Dendritic cell treated with granulocyte-macrophage colony-stimulating factor and Interleukin-4, amounts not matched to agents 40 ng/mL and 50 ng/mL, for 4 days (primary cell): ENCODE results near the gene VPS8.

Experiments used
- H3K27ac Mint-ChIP-seq: one replicate; pipeline ENCODE4 v1.8.0; 2022; ENCODE audit warnings: mild to moderate bottlenecking, mixed read lengths
- H3K27me3 Mint-ChIP-seq: one replicate; pipeline ENCODE4 v1.8.0; 2022; ENCODE audit warnings: mild to moderate bottlenecking, mixed read lengths
- H3K36me3 Mint-ChIP-seq: one replicate; pipeline ENCODE4 v1.8.0; 2022; ENCODE audit warnings: low read depth, mixed read lengths
- H3K4me1 Mint-ChIP-seq: one replicate; pipeline ENCODE4 v1.8.0; 2022; ENCODE audit warnings: low read depth, mixed read lengths
- H3K4me3 Mint-ChIP-seq: one replicate; pipeline ENCODE4 v1.8.0; 2022; ENCODE audit warnings: mild to moderate bottlenecking, moderate library complexity, mixed read lengths
- H3K9me3 Mint-ChIP-seq: one replicate; pipeline ENCODE4 v1.8.0; 2022; ENCODE audit warnings: mixed read lengths
- intact Hi-C: fragments of 100-400 bp; cut with micrococcal nuclease; formaldehyde crosslinking; loops from one replicate; pipeline ENCODE4 v1.15.0; 2022

Gene VPS8

DNA sequence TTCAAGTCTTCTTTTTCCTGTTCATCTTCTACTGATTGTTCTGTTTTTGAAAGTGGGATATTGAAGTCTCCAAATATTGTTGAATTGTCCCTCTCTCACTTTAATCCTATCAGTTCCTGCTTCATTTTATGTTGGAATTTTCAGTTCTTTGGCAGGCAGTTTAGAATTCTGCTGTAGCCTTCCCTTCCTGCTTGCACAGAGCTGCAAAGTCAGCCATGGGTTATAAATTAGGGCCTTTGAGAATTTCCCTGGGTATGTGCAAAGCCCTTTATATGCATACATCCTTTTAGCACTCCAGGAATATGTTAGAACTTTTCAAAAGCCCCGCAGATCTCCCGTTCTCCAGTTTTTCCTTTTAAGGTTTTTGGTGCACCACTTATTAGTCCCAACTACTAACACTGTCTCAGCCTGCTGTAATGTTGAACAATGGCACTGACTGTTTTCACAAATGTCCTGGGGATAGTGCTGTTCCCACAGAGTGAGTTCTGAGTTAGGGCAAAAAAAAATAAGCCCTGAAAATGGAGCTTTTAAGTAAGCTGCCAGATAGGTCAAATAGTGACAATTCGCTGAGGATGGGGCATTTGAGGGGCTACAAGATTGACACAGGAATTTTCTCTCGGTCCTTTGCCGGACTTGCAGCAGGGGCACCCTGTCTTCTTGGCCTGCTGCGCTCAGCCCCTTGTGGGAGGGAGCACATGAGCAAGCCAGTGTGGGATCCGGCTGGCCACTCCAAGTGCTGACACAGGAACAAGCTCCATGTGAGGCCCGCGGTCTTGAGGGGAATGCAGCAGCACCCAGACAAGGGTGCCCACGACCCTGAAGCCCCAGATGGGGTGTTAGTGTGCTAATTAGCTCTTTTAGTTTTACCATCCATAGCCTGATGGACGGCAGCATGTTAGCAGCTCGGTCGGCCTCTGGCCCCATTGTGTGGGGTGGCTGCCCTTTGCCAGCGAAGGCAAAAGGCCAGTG, 96.0 kb downstream of the VPS8 start:
- H3K27ac Mint-ChIP-seq, result no peak overlapping the region
- H3K9me3 Mint-ChIP-seq, result no peaks in the 10 kb centered on the region
- intact Hi-C loops, result no loop called here
- no peaks in the 10 kb centered on the region for H3K27me3 Mint-ChIP-seq
- H3K4me1 Mint-ChIP-seq, result no peaks in the 10 kb centered on the region
- peaks cover 97% of the 10 kb centered on the region for H3K36me3 Mint-ChIP-seq
- H3K4me3 Mint-ChIP-seq, result no peak overlapping the region

DNA sequence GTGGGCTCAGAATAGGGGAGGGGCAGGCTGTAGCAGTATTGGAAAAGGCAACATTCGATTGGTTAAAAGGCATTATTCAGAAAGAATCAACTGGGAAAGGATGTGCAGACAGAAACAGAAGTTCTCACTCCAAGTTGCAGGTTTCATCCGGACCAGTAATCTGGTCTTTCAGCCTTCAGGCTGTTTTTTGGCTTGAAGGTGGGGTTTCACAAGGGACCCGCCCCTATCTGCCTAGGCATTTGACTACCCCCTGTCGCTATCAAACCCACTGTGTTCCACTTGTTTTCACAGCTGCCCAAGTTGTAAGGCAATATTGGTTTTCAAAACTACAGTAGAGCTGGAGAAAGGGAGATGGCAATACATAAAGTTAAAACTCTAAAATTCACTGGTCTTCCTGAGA, 96.9 kb downstream of the VPS8 start:
- intact Hi-C loops, result no loop called here
- Mint-ChIP-seq H3K4me1 (no peaks in the 10 kb centered on the region), H3K36me3 (peaks cover 92% of the 10 kb centered on the region), H3K4me3 (no peak overlapping the region), H3K27me3 (no peaks in the 10 kb centered on the region), H3K9me3 (no peaks in the 10 kb centered on the region), H3K27ac (no peak overlapping the region)

DNA sequence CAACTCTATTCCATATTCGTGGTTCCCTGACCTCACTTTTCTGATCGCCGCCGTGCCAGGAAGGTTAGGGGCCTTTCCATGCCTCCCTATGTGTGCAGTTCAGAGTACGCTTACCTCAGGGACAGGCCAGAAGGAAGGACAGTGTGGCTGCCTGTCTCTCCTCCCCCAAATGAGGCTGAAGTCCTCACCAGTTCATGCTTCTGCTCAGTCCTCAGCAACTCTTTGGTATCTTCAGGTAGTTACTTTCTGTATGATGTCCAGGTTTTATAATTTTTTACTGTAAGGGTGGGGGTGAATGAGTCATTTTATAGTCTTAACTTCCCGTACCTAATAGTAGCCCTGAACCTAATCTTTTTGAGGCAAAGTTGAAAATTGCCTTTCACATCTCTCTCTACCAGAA, 98.7 kb downstream of the VPS8 start:
- Mint-ChIP-seq H3K27ac (no peak overlapping the region), H3K36me3 (peaks cover 92% of the 10 kb centered on the region), H3K9me3 (no peaks in the 10 kb centered on the region), H3K4me1 (no peaks in the 10 kb centered on the region), H3K4me3 (no peak overlapping the region), H3K27me3 (no peaks in the 10 kb centered on the region)
- intact Hi-C loops, result no loop called here

DNA sequence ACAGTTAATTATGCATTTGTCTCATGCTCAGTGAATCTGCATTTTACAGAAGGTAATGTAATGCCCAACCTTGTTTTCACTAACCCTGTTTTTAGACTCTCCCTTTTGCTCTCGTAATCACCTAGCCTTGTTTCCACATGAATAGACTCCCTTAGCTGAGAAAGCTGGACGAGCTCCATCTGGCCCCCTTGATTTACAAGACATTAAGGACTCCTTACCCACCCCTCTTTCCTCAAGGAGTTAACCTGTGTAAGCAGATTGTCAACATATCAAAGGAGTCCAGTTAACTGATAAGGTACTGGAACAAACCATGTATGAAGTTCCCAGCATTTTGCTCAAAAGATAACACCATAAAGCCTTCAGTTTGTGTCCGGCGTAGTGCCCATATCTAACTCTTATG, 99.6 kb downstream of the VPS8 start:
- Mint-ChIP-seq H3K27me3 (no peaks in the 10 kb centered on the region), H3K27ac (no peak overlapping the region), H3K36me3 (peaks cover 96% of the 10 kb centered on the region), H3K9me3 (no peaks in the 10 kb centered on the region), H3K4me3 (no peak overlapping the region), H3K4me1 (no peaks in the 10 kb centered on the region)
- intact Hi-C loops, result no loop called here

DNA sequence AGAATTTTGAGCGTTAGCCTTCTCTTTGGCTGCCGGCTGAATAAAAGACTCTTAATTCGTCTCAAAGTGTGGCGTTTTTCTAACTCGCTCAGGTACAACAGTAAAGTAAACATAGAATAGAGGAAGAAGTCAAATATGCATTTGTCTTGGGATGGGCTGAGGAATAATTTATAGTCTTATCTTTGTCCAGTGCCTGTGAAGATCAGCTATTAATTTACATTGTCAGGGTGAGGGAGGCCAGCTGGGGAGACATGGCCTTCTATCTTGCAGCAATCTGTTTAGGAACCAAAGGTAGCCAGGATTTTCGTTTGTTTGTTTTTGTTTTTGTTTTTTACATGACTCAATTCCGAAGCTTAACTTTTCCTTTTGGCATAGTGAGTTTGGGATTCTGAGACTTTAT, 100.2 kb downstream of the VPS8 start:
- intact Hi-C loops, result no loop called here
- Mint-ChIP-seq H3K4me3 (no peak overlapping the region), H3K27ac (no peak overlapping the region), H3K36me3 (peaks cover 96% of the 10 kb centered on the region), H3K4me1 (no peaks in the 10 kb centered on the region), H3K27me3 (no peaks in the 10 kb centered on the region), H3K9me3 (no peaks in the 10 kb centered on the region)

DNA sequence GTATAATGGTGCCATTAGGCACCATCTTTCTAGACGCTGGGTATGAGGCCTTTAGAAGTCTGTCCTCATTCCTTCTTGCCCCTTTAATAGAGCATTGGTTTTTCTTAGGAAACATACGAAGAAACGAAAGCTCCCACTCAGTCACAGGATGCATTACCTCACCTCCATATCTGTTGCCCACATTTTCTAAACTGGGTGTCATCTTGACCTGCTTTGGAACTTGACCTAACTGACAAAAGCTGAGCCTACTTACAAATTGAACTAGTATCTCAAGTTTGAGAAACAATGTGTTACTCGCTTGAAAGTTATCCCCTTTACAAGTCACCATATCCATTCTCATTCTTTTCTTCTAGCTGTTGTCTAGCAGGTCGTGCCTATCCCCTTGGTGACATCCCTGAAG, 102.7 kb downstream of the VPS8 start:
- Mint-ChIP-seq H3K4me1 (no peaks in the 10 kb centered on the region), H3K27me3 (no peaks in the 10 kb centered on the region), H3K9me3 (no peaks in the 10 kb centered on the region), H3K4me3 (no peak overlapping the region), H3K27ac (no peak overlapping the region), H3K36me3 (peaks cover 94% of the 10 kb centered on the region)
- intact Hi-C loops, result no loop called here

DNA sequence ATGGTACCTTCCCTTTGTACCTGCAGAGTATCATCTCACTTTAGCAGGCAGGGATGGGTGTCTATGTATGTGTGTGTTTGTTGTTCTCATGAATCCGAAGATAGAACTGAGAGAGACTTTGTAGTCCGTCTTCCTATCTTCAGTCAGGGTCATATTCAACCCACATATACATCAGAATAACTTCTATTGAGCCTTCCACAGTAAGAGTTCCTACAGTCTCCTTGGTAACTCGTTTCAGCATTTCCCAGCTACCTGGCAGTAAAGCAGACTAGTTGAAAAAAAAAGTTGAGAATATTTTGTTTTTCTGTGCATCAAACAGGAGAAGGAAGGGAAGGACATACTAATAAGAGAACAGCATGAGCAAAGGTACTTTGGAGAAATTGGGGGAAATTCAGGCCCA, 106.8 kb downstream of the VPS8 start:
- H3K9me3 Mint-ChIP-seq, result no peaks in the 10 kb centered on the region
- H3K4me1 Mint-ChIP-seq, result no peaks in the 10 kb centered on the region
- H3K36me3 Mint-ChIP-seq, result peaks cover 66% of the 10 kb centered on the region
- H3K27me3 Mint-ChIP-seq, result no peaks in the 10 kb centered on the region
- no peak overlapping the region for H3K4me3 Mint-ChIP-seq
- intact Hi-C loops, result no loop called here
- no peak overlapping the region for H3K27ac Mint-ChIP-seq

DNA sequence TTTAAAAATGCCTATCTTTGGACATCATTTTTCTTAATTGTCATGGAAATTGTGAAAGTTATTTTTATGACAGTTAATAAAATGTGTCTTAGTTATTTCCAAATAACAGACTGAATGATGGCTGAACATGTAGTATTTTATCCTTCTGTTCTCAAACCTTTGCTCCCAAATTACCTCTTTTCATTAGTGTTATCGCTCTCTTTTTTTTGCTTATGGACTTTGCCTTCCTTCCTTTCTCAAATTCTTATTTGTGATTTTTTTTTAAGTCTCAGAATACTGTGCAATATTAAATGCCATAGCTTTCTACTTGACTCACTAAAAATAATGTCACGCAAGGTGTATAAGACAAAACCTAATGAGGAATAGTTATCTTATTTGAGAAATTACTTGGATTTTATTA, 107.7 kb downstream of the VPS8 start:
- Mint-ChIP-seq H3K4me3 (no peak overlapping the region), H3K27ac (no peak overlapping the region), H3K27me3 (no peaks in the 10 kb centered on the region), H3K9me3 (no peaks in the 10 kb centered on the region), H3K36me3 (peaks cover 57% of the 10 kb centered on the region), H3K4me1 (no peaks in the 10 kb centered on the region)
- intact Hi-C loops, result no loop called here

DNA sequence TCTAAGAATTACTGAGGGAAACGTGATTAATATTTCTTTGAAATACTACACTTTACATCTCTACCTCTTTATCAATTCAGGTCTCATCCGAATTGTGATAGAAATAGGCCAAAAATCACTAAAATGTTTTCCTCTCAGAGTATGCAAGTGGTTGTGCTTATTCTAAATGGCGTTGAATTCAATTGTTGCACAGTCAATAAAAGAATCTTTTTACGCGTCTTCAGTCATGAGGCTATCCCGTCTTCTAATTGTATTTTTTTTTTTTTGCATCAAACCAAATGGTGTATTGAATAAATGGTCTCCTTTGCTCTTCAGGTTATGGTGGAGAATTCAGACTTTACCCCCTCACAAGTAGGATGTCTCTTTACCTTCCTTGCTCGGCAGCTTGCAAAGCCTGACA, 112.6 kb downstream of the VPS8 start:
- Mint-ChIP-seq H3K36me3 (peaks cover 15% of the 10 kb centered on the region), H3K27me3 (no peaks in the 10 kb centered on the region), H3K4me1 (no peaks in the 10 kb centered on the region), H3K9me3 (no peaks in the 10 kb centered on the region), H3K4me3 (no peak overlapping the region), H3K27ac (no peak overlapping the region)
- intact Hi-C loops, result no loop called here

DNA sequence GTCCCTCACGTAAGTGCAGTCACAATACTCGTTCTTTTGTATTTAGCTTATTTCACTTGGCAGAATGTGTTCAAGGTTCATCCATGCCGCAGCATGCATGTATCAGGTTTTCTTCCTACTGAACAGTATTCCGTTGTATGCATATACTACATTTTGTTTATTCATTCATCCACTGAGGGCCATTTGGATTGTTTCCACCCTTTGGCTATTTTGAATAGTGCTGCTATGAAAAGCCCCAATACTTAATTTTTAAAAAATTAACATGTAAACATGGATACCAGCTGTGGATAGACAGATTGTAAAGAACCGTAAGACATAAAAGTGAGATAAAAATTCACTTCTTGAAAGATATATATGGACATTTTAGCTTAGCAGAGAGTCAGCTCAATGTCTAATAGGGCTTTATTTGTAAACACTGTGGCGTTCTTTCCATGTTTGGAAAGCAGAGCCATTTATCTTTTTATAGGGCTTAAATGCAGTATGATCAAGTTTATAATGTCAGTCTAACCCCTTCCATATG, 115.9 kb downstream of the VPS8 start:
- intact Hi-C loops, result no loop called here
- H3K4me1 Mint-ChIP-seq, result no peaks in the 10 kb centered on the region
- peaks cover 38% of the 10 kb centered on the region for H3K36me3 Mint-ChIP-seq

DNA sequence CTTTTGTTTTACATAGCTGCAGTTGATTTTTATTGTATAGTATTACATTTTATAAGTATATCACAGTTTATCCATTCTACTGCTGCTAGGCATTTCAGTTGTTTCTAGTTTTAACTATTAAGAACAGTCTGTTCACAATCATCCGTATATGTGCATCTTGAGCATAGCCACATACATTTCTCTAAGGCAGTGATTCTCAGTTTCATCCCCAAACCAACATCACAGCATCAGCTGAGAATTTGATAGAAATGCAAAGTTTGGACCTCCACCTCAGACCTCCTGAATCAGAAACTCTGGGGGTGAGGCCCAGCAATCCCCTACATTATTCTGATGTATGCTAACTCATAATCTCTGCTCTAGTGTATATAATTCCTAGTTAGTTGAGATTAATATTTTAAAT, 120.8 kb downstream of the VPS8 start:
- H3K27me3 Mint-ChIP-seq, result no peaks in the 10 kb centered on the region
- H3K4me1 Mint-ChIP-seq, result no peaks in the 10 kb centered on the region
- H3K27ac Mint-ChIP-seq, result no peak overlapping the region
- no peaks in the 10 kb centered on the region for H3K9me3 Mint-ChIP-seq
- H3K4me3 Mint-ChIP-seq, result no peak overlapping the region
- intact Hi-C loops, result loop anchor here (10.0 kb wide), 1 partner anchor 372 kb away; no protein-coding TSS in a partner anchor
- H3K36me3 Mint-ChIP-seq, result peaks cover 84% of the 10 kb centered on the region

More for the DNA sequence above, 115.9 kb downstream of the VPS8 start:
- no peak overlapping the region for H3K4me3 Mint-ChIP-seq
- no peaks in the 10 kb centered on the region for H3K9me3 Mint-ChIP-seq
- no peak overlapping the region for H3K27ac Mint-ChIP-seq
- H3K27me3 Mint-ChIP-seq, result no peaks in the 10 kb centered on the region

DNA sequence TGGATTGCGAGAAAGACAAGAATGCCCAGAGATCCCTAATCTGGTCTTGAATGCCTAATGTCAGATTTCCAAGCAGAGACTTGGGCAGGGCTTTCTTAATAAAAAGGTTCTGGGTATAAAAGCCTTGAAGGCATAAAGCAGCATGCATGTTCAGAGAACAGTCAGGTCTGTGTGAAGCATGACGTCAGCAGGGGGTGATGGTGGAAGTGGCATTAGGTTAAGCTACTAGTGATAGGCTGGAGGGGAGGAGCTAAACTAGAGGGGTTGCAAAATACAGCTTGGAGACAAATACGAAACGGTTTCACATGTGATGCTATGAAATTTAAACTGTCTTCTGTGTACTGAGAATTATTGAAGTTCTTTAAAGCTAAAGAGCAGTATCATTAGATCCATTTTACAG, 125.6 kb downstream of the VPS8 start:
- Mint-ChIP-seq H3K36me3 (peaks cover 90% of the 10 kb centered on the region), H3K27me3 (no peaks in the 10 kb centered on the region), H3K4me1 (no peaks in the 10 kb centered on the region), H3K27ac (no peak overlapping the region), H3K9me3 (no peaks in the 10 kb centered on the region), H3K4me3 (no peak overlapping the region)
- intact Hi-C loops, result loop anchor here (10.0 kb wide), 1 partner anchor 367 kb away; no protein-coding TSS in a partner anchor

DNA sequence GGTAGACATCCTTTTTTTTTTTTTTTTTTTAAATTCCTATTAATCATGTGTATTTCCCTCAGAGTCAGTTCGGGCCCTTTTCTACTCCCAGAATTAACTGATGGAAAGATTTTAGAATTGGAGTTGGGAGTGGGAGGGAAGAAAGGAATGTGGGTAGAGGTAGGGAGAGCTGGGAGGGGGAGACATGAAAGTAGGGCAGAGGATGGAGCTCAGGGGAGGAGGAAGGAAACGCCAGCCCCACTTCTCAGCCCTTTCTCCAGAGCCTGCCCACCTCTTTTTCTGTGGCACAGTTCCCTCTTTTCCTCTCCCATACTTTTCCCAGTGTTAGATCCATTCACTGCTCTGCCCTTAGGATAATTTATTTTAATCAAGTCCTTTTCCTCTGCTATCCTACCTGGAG, 129.4 kb downstream of the VPS8 start:
- H3K27ac Mint-ChIP-seq, result no peak overlapping the region
- no peak overlapping the region for H3K4me3 Mint-ChIP-seq

DNA sequence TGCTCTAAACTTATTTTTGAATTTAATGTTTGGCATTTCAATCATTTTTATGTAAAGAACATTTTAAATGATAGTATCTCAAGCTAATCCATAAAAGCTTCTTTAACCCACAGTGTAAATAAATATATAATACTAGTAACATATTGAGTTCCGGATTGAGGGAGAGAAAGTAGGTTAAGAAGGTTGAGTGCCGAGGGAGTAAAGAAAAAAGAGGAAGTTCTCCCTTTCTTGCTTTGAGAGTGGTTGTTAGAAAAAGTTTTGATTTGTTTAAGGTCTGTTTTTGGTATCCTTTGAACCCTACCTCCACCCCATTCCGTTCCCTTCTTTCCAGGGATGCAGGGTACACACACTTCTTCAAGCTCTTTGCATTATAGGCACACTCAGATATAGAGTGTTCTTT, 130.8 kb downstream of the VPS8 start:
- peaks cover 88% of the 10 kb centered on the region for H3K36me3 Mint-ChIP-seq
- H3K4me3 Mint-ChIP-seq, result no peak overlapping the region
- no peaks in the 10 kb centered on the region for H3K9me3 Mint-ChIP-seq
- H3K27me3 Mint-ChIP-seq, result no peaks in the 10 kb centered on the region
- no peaks in the 10 kb centered on the region for H3K4me1 Mint-ChIP-seq
- intact Hi-C loops, result no loop called here
- no peak overlapping the region for H3K27ac Mint-ChIP-seq

More for the DNA sequence above, 129.4 kb downstream of the VPS8 start:
- Mint-ChIP-seq H3K9me3 (no peaks in the 10 kb centered on the region), H3K36me3 (peaks cover 88% of the 10 kb centered on the region), H3K4me1 (no peaks in the 10 kb centered on the region), H3K27me3 (no peaks in the 10 kb centered on the region)
- intact Hi-C loops, result no loop called here
